Mesothelial cell of epicardium (in vitro differentiated cells): ENCODE measurements around the gene IRX1. TPM values are rescaled to one million over a fixed set of nuclear protein-coding genes. Genes with fewer than 3 reads are reported as not detected.

Experiments
- DNase-seq, 2 experiments: peaks; one replicate each; pipeline ENCODE4 v3.0.0; 2021; ENCODE audit warnings: low spot score in 2 of 2; ENCODE audit not compliant: unreplicated experiment in 2 of 2
- H3K27ac Mint-ChIP-seq: 2 replicates; pipeline ENCODE4 v1.8.0; 2021; ENCODE audit warnings: mixed read lengths
- H3K27me3 Mint-ChIP-seq: 2 replicates; pipeline ENCODE4 v1.8.0; 2021; ENCODE audit warnings: low read depth, mixed read lengths
- H3K36me3 Mint-ChIP-seq: 2 replicates; pipeline ENCODE4 v1.8.0; 2021; ENCODE audit warnings: mixed read lengths
- H3K4me1 Mint-ChIP-seq: 2 replicates; pipeline ENCODE4 v1.8.0; 2021; ENCODE audit warnings: mixed read lengths
- H3K4me3 Mint-ChIP-seq: 2 replicates; pipeline ENCODE4 v1.8.0; 2021; ENCODE audit warnings: mild to moderate bottlenecking, moderate library complexity, mixed read lengths
- H3K9me3 Mint-ChIP-seq: 2 replicates; pipeline ENCODE4 v1.8.0; 2021; ENCODE audit warnings: mixed read lengths
- CTCF ChIP-seq: fragments of 200-600 bp; sonication (generic); IDR thresholded peaks from one replicate; pipeline ENCODE4 v1.5.0; 2021; ENCODE audit warnings: antibody characterized with exemption; ENCODE audit not compliant: unreplicated experiment
- total RNA-seq: library from RNA; stranded (reverse); gene quantifications from 3 replicates; pipeline ENCODE4 v1.2.1, GENCODE V29; 2021

IRX1 gene
- total RNA-seq, 1 donor from 2014 or later = 68.5 TPM

- H3K36me3 Mint-ChIP-seq = peaks cover 4% of the 10 kb centered on the region
- H3K4me3 Mint-ChIP-seq = no peak overlapping the region
- H3K27me3 Mint-ChIP-seq = peaks cover 12% of the 10 kb centered on the region
- no peaks in the 10 kb centered on the region for H3K4me1 Mint-ChIP-seq
- no peak for DNase-seq
- no peak for TF ChIP-seq CTCF
- H3K27ac Mint-ChIP-seq = no peak overlapping the region
- peaks cover 9% of the 10 kb centered on the region for H3K9me3 Mint-ChIP-seq
Observed at GRCh38 chr5:3639175-3639574, 43.5 kb downstream of the IRX1 start.

GRCh38 chr5:3642231-3642630, 46.6 kb downstream of the IRX1 start:
- H3K4me3 Mint-ChIP-seq = no peak overlapping the region
- H3K27me3 Mint-ChIP-seq = peaks cover 27% of the 10 kb centered on the region
- no peak for DNase-seq
- no peak for TF ChIP-seq CTCF
- H3K36me3 Mint-ChIP-seq = no peaks in the 10 kb centered on the region
- H3K27ac Mint-ChIP-seq = no peak overlapping the region
- H3K9me3 Mint-ChIP-seq = peaks cover 10% of the 10 kb centered on the region
- no peaks in the 10 kb centered on the region for H3K4me1 Mint-ChIP-seq

- DNase-seq = no peak
- no peak overlapping the region for H3K4me3 Mint-ChIP-seq
- no peak for TF ChIP-seq CTCF
- no peak overlapping the region for H3K27ac Mint-ChIP-seq
- H3K4me1 Mint-ChIP-seq = peaks cover 5% of the 10 kb centered on the region
- H3K36me3 Mint-ChIP-seq = no peaks in the 10 kb centered on the region
- H3K27me3 Mint-ChIP-seq = peaks cover 37% of the 10 kb centered on the region
- peaks cover 5% of the 10 kb centered on the region for H3K9me3 Mint-ChIP-seq
Observed at GRCh38 chr5:3650320-3650719, 54.7 kb downstream of the IRX1 start.

- Mint-ChIP-seq H3K36me3 (no peaks in the 10 kb centered on the region), H3K9me3 (no peaks in the 10 kb centered on the region), H3K27me3 (peaks cover 37% of the 10 kb centered on the region), H3K4me3 (no peak overlapping the region), H3K4me1 (peaks cover 5% of the 10 kb centered on the region), H3K27ac (no peak overlapping the region)
- no peak for TF ChIP-seq CTCF
- no peak for DNase-seq
Observed at GRCh38 chr5:3650868-3651267, 55.2 kb downstream of the IRX1 start.
